HFFc6 (cell line): ENCODE measurements around the gene CHST1. TPM values are rescaled to one million over a fixed set of nuclear protein-coding genes. Genes with fewer than 3 reads are reported as not detected.
A peak's percentile ranks its signal among the peaks of the same experiment; 100 is the strongest.

ENCODE experiments used
- DNase-seq: peaks from one replicate; pipeline ENCODE4 v3.0.0-alpha.2; 2018
- H3K27ac Mint-ChIP-seq: 2 replicates; pipeline ENCODE4 v1.8.0; 2020; ENCODE audit warnings: mild to moderate bottlenecking, mixed read lengths
- H3K27me3 Mint-ChIP-seq: 2 replicates; pipeline ENCODE4 v1.8.0; 2021; ENCODE audit warnings: mild to moderate bottlenecking, moderate library complexity, mixed read lengths; ENCODE audit not compliant: insufficient read depth
- H3K36me3 Mint-ChIP-seq: 2 replicates; pipeline ENCODE4 v1.8.0; 2021; ENCODE audit warnings: low read depth, mixed read lengths
- H3K4me1 Mint-ChIP-seq: 2 replicates; pipeline ENCODE4 v1.8.0; 2020; ENCODE audit warnings: low read depth, mixed read lengths
- H3K4me3 Mint-ChIP-seq: 2 replicates; pipeline ENCODE4 v1.8.0; 2020; ENCODE audit warnings: mild to moderate bottlenecking, moderate library complexity, mixed read lengths
- H3K9me3 Mint-ChIP-seq: 2 replicates; pipeline ENCODE4 v1.8.0; 2020; ENCODE audit warnings: mild to moderate bottlenecking, mixed read lengths
- total RNA-seq, 6 experiments: library from RNA; stranded (reverse); fragmentation: NEBNext Ultra II Directional; extraction: Animal tissue kit (Norgen Biotek cat#: 25700); gene quantifications; 2 replicates in 1 of 6; 3 replicates in 5 of 6; pipeline ENCODE4 v1.2.3, GENCODE V29; 2021
- TF ChIP-seq, protein P1 (sequence below): fragments of 200-600 bp; sonication (generic); IDR thresholded peaks from 2 replicates; pipeline ENCODE4 v1.5.0; 2021; ENCODE audit warnings: antibody characterized with exemption, mild to moderate bottlenecking

Gene CHST1
- total RNA-seq, 6 experiments from 2014 or later = 0.09 to 0.14 (median 0.12) TPM; not detected in 3

DNA sequence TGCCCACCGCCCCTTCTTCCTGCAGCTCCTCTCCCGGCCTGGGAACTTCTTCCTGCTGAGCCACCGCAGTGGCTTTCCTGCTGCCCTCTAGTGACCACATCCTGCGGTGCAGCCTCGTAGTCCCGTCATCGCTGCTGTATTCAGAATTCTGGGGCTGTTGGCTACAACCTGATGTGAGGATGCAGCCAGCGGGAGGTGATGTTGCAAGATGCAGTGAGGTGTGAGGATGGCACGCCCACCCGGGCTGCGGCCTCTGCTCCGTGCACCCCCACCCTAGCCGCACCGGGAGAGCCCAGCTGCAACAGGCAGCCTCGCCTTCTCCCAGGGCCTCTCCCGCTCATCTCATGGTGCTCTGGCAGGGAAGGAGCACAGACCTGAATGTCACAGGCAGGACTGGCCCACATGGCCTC is 10.1 kb downstream of the CHST1 start:
- Mint-ChIP-seq H3K36me3 (no peaks in the 10 kb centered on the region), H3K4me3 (no peak overlapping the region), H3K27ac (no peak overlapping the region), H3K4me1 (peaks cover 32% of the 10 kb centered on the region), H3K27me3 (peaks cover 8% of the 10 kb centered on the region), H3K9me3 (no peaks in the 10 kb centered on the region)
- peak; percentile 51 for DNase-seq
- TF ChIP-seq, protein P1, sequence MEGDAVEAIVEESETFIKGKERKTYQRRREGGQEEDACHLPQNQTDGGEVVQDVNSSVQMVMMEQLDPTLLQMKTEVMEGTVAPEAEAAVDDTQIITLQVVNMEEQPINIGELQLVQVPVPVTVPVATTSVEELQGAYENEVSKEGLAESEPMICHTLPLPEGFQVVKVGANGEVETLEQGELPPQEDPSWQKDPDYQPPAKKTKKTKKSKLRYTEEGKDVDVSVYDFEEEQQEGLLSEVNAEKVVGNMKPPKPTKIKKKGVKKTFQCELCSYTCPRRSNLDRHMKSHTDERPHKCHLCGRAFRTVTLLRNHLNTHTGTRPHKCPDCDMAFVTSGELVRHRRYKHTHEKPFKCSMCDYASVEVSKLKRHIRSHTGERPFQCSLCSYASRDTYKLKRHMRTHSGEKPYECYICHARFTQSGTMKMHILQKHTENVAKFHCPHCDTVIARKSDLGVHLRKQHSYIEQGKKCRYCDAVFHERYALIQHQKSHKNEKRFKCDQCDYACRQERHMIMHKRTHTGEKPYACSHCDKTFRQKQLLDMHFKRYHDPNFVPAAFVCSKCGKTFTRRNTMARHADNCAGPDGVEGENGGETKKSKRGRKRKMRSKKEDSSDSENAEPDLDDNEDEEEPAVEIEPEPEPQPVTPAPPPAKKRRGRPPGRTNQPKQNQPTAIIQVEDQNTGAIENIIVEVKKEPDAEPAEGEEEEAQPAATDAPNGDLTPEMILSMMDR = peak; percentile 94

DNA sequence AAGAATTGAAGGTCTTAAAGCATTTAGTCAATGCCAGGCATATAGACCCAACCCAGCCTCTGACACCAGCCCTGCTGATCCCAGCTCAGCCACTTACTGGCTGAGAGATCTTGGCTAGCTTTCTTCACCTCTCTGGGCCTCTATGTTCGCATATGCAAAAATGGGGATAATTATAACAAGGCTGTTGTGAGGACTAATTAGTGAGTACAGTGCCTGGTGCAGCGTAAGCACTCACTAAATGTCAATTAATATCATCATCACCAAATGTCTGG is 10.5 kb downstream of the CHST1 start:
- Mint-ChIP-seq H3K27me3 (peaks cover 8% of the 10 kb centered on the region), H3K4me1 (peaks cover 32% of the 10 kb centered on the region), H3K27ac (no peak overlapping the region), H3K4me3 (no peak overlapping the region), H3K9me3 (no peaks in the 10 kb centered on the region), H3K36me3 (no peaks in the 10 kb centered on the region)
- DNase-seq = no peak
- TF ChIP-seq, protein P1 = no peak

DNA sequence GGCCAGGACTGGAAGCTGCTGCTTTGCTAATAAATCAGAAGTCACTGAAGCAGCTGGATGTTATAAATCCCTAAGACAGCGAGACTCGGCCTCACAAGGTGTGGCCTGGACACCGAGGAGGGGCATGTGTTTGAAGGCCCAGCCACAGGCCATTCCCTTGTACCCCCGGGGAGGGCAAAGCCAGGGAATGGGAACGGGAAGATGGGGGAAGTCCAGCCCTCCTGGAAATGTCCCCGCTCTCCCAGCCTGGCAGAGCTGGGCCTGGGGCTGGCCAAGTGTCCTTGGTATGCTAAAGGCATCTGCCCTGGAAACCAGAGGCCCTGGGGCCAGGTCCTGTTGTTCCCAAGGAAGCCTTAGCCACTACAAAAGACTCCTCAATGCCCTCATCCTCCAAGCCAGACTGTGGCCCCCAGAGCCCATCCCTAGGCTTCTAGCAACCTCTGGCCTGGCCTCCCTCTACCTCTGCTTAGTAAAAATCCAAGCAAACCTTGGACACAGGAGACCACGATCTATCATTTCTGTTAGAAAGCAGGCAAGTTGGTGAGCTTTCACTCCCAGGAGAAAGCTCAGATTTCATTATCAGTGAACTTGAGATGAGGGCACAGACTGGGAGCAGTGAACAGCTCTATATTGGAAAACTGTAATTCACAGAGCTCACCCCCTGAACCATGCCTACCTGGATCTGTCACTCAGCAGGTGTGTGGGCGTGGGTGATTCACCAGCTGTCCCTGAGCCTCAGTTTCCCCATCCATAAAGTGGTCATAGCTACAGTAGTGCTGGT is 11.0 kb downstream of the CHST1 start:
- no peak for DNase-seq
- H3K36me3 Mint-ChIP-seq = no peaks in the 10 kb centered on the region
- TF ChIP-seq, protein P1 = no peak
- H3K4me1 Mint-ChIP-seq = peaks cover 32% of the 10 kb centered on the region
- peaks cover 8% of the 10 kb centered on the region for H3K27me3 Mint-ChIP-seq
- H3K9me3 Mint-ChIP-seq = no peaks in the 10 kb centered on the region
- 0 out of 2 replicates have a peak overlapping the region, but pooled peaks have one; percentile 21 for H3K27ac Mint-ChIP-seq
- H3K4me3 Mint-ChIP-seq = no peak overlapping the region

DNA sequence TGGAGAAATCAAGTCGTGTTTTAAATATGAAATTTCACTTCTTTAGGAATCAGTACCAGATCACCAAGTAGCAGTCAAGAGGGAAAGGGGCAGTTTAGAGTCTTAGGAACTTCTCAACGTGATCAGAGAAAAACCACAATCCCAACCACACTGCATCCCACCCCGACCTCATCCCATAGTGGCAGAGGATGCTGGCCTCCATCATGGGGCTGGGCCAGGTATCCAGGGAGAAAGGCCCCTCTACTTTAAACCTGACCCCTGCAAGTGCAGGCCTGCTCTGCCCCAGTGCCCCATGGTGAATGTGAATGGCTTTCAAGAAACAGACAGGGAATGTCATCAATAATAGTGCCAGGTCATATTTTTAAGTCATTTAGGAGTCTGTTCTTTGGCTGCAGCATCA is 12.1 kb downstream of the CHST1 start:
- DNase-seq = no peak
- TF ChIP-seq, protein P1 = no peak
- Mint-ChIP-seq H3K27ac (peak overlapping the region; percentile 73), H3K9me3 (no peaks in the 10 kb centered on the region), H3K36me3 (no peaks in the 10 kb centered on the region), H3K27me3 (peaks cover 16% of the 10 kb centered on the region), H3K4me3 (no peak overlapping the region), H3K4me1 (peaks cover 26% of the 10 kb centered on the region)

DNA sequence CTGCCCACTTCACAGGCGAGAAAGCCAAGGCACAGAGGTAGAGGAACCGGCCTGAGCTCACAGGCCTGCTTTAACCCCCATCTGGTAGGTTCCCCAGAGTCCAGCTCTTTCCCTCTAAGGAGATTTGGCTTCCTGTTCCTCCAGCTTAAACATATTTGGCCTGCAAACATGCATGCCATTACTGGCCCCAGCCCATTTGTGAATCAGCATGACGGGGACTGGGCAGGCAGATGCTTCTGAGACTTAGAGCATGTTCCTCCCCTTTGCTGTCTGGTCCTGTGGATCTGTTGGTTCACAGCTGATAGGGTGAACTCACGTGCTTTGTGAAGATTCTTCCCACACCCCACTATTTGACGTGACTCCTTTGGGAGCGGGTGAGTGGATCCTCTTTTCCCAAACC is 12.6 kb downstream of the CHST1 start:
- peaks cover 26% of the 10 kb centered on the region for H3K4me1 Mint-ChIP-seq
- H3K36me3 Mint-ChIP-seq = no peaks in the 10 kb centered on the region
- H3K9me3 Mint-ChIP-seq = no peaks in the 10 kb centered on the region
- H3K4me3 Mint-ChIP-seq = peak overlapping the region; percentile 23
- TF ChIP-seq, protein P1 = no peak
- peak; percentile 63 for DNase-seq
- H3K27ac Mint-ChIP-seq = peak overlapping the region; percentile 73
- H3K27me3 Mint-ChIP-seq = peaks cover 17% of the 10 kb centered on the region
